Stimulated activated CD4-positive, alpha-beta T cell treated with anti-CD3 and anti-CD28 coated beads, Interleukin-1b, Interleukin-23, amount 100 ng/mL, for 4 hours (primary cell): ENCODE measurements around the gene SCRG1.

Experiments used
- DNase-seq, 2 donors: peaks; one replicate each; pipeline ENCODE4 v3.0.0-alpha.2; 2020; ENCODE audit warnings: low read depth in 2 of 2

Gene SCRG1

DNA sequence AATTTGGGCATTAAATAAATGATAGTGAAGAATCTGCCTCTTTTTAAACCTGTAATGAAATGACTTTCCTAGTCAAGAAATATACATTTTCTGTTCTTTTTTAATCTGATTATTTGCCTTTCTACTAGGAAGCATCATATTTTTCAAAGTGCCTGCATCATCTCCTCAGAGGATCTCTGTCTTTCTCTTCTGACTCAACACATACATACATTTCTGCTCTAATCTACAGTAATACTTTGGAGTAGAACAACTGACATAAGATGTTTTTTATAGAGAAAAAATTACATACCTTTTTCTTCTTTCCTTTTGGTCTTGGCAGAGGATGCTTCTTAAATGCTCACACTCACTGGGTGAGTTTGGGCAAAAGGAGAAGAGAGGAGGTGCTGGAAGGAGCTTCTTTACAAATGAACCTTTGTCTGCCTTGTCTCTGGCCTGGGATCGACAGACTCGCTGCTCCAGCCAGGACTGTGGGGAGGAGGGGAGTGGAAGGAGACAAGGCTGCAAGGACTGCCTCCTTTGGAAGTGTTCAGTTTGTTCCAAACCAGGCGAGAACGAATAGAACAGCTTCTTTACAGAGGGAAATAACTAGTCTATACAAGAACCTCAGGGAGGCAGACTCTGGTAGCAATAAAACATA, at the start of gene SCRG1:
Gene SCRG1 (minus strand): TSS at position 338 of the 637 bp plus-strand sequence. CDS start 7,702 bp downstream, outside the sequence.
- DNase-seq: no peak

DNA sequence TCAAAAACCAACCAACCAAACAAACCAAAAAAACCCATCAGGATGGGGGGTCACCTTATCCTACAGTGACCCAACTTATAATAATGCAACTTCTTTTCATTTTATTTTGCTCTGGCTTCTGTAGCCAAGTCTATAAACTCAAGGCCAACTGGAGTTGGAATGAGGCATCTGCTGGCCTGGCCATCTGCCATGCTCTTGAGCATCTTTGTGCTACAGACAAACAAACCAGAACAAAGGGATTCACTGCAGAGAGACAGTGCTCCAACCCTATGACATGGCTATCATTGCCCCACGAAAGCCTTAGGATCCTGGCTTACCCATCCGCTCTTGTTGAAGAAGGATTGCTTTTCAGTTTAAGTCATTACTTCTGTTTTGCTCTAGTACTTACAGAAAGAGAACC, 49.2 kb upstream of the SCRG1 start:
- no peak for DNase-seq

DNA sequence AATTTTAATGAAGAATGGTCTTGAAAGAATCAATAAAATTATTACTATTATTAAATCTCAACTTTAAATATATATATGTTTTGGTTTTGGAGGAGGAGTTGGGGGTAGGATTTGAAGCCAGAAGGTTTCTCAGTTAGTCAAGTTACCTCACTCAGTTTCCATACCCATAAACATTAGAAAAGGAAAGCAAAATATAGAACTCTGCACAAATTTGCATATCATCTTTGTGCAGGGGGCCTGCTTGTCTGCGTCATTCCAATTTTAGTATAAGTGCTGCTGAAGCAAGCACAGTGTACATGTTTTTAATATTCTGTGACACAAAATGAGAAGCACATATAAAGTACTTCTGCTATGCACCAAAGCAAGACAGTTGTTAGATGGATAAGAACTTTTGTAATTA, 47.5 kb upstream of the SCRG1 start:
- DNase-seq: no peak

DNA sequence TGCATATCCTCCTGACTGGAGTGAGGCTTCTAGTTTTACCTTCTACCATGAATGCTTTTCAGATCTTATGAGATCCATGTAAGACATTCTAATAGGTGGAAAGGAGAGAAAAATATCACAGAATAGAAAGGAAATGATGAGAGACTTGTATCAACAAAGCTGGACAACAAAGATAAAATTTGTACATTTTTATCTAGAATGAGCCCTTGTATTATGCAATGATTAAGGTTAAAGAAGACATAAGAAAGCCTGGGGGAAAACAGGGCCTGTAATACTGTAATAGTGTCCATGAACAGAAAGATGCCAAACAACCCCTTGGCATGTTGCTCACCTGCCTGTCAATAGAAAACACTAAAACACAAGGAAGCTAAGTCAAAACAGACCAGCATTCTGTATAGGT, 44.2 kb upstream of the SCRG1 start:
- no peak for DNase-seq

DNA sequence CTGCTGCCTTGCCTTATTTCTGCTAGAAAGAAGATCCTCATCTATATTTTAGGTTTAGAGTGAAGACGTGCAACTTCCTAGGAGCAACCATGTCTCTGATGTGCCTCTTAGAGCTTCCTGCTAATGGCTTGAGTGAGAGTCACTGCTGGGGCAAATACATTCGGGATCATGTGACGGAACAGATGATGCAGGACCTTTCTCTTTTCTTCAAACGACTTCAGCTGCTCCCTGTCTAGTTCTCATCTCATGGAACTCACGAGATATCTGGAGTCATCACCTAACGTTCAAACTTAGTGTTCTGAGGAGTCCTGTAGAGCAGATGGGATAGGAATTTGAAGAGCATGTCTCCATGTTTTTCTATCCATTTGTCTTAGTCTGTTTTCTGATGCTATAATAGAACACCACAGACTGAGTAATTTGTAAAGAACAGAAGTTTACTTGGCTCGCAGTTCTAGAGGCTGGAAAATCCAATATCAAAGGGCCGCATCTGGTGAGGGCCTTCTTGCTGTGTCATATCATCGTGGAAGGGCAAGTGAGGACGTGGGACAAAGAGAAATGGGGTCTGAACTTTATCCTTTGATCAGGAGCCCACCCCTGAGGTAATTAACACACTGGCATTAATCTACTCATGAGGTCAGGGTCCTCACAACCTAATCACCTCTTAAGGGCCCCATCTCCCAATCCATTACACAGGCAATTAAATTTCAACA, 43.5 kb upstream of the SCRG1 start:
- DNase-seq: no peak

DNA sequence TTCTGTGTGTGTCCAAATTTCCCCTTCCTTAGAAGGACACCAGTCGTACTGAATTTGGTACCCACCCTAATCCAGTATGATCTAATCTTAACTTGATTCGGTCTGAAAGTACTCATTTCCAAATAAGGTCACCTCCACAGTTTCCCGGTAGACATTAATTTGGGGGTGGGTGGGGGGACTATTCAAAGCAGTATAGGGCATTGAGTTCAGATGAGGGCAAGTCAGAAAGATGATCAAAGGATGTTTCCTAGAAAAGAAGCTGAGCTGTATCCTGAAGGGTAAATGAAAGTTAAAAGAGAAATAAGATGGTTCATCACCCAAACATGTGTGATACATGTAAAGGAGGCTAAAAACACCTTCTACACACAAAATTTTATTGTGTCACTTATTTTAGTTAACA, 42.0 kb upstream of the SCRG1 start:
- no peak for DNase-seq

DNA sequence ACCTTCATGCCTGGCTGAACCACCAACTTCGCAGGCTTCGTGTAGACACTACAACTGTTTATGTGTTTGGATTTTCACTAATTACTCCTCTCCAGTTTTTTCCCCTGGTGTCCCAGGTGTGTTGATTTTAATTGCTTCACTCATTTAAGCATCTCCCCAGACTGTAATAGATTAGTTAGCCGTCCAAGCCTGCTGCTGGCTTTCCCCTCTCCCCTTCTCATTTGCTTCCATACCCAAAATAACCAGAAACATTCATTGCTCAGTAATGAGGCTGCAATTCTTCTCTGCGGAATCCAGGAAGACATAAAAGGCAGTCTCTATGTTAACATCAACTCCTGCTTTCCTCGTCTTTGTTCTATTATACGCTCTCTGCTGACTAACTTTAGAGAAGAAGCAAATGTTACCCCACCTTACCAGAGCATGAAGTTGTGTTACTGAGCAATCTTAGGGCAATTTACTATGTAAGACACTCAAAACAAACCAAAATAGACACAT, 37.9 kb upstream of the SCRG1 start:
- no peak for DNase-seq

DNA sequence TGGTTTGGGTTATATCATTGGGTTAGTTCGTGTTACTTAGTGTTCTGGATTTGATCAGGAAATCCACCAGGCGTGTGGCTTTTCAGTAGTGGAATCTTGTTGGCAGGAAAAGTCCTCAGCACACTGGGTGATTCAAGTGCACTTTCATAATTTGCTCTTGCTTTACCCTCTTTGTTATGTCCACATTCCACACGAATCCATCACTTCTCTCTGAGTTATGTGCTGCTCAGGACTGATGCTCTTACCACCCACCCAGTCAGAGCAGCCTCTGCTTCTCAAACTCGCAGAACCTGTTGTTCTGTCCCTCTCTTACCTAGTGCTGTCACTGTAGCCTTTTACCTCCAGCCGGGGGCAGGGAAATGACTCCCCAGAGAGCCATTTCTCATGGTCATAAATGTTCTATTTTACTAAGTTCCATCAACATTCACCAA, 37.2 kb upstream of the SCRG1 start:
- no peak for DNase-seq

DNA sequence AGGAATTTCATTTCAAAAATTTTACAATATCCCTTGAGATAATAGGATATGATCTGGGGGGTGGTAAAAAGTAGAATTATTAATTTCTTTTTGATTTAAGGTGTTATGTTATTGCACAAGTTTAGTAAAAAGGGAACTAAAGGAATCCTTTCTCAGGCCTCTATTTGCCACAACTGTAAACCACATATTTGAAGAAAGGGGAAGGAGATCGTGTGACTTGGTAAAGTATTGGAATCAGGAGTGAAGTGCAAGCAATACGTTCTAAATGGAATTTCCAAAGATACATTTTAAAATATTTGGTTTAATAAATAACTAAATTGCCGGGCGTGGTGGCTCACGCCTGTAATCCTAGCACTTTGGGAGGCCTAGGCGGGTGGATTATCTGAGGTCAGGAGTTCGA, 35.3 kb upstream of the SCRG1 start:
- DNase-seq: no peak

DNA sequence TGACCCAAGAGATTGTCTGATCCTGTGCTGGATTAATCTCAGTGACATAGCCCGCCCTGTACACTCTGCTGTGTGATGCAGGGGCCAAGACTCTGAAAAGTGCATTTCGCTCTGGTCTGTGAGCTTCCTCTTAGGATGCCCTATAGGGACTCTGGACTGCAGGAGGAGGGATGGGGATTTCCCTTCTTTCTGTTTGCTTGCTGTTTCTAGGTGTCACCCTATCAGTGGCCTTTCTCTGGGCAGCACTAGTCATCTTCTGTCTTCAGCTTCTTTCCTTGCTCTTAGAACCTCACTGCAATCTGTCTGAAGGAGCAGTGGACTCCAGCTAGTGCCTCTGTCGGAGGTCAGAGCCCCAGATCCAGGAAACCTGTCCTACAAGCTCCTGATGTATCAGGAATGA, 34.5 kb upstream of the SCRG1 start:
- no peak for DNase-seq

DNA sequence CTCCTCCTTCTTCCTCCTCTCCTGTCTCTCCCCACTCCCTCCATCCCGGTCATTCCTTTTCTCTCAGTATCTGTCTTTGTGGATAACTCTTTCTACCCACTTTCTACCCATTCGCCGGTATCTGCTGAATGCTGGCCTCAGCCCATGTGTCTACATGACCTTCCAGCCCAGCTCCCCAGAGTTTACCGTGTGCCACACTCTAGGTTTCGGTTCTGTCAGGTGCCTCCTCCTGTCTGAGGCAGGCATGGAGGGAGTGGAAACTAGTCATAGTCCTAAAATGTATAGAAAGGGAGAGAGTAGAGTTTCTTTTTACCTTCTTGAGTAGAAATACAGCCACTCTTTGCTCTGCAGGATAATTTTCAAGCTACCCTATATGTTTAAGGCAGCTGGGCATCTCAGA, 33.5 kb upstream of the SCRG1 start:
- no peak for DNase-seq

DNA sequence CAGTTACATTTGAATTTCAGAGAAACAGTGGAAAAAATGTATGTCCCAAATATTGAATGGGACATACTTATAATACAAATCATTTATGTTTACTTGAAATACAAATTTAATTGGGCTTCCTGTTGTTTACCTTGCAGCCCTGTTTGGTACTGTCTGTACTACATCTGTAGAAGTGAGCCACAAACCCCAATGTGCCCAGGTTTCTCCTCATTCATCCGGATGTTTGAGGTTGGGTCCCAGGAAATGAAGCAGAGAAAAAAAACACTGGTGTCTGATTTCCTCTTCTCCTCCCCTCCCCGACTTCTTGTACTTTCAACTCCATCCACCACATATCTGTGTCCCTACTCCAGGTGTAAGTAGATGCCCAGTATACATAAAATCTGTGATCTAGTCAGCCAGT, 27.1 kb upstream of the SCRG1 start:
- DNase-seq: no peak

DNA sequence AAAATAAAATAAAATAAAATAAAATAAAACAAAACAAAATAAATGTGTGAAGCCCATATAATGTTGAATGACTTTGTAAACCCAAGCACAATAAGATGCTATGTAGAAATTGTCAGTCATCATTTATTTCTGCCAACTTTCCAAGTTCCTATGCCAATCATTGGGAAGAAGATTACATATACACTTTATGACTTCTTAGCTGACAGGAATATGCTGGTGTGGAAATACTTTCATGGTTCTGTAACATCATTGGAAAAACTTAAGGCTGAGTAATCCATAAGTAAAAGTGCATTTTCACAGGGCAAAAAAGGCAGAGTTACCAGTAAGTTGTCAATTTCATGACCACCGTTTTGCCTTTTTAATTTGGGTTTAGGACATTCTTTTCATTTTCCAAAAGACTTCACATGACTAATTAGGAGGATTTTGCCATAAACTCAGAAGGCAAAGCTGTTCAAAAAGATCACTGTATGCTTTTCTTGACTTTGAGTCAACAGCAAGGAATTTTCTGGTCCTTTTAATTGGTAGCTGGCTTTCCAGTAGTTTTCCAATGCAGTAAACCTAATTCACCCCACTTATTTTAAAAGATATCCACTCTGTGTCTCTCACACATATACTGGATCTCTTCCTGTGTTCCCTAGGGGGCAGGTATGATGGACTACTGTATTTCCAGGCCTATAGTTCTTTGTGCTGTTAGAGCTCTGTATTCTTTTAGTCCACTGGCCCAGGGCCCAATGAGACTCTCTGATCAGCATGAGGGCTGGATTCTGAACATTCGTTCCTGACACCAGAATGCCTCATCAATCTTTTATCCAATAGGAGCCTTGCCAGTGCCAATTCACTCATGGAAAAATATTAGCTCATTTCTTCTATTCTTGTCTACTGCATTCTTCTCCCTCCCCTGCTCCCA, 26.2 kb upstream of the SCRG1 start:
- no peak for DNase-seq

DNA sequence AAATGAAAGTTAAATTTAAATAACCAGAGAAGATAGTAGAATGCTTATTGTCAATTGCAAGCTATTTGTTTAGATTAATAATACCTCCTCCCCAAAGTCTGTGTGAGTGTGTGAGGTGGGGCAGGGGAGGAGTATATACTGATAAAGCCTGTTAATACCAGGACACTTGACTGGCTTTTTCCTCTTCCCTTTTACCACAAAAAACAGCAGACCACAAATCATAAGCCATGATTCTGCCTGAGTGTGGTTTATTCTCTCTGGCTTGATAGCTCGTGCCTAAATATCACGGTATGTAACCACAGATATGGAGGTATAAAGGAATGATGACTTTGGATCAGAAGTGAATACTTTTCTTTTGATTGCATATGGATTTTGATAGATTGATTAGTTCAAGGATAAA, 21.9 kb upstream of the SCRG1 start:
- DNase-seq: no peak

DNA sequence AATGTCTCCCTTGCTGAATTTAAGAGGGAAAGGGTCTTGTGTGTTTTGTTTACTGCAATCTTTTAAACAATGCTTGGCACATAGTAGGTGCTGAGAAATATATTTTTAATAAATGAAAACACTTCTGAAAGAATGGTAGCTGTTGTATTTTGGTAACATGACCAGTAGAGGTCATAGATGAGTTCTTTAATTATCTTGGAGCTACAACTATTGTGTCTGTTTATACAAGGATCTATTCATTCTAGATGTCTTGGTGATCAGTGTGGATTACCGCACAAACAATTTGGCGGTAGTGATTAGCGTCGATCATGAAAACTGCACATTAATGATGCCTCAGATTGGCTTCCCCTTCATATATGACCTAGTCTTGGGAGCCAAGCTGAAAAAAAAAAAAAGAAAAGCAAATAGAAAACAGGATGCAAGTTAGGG, 21.4 kb upstream of the SCRG1 start:
- DNase-seq: no peak

DNA sequence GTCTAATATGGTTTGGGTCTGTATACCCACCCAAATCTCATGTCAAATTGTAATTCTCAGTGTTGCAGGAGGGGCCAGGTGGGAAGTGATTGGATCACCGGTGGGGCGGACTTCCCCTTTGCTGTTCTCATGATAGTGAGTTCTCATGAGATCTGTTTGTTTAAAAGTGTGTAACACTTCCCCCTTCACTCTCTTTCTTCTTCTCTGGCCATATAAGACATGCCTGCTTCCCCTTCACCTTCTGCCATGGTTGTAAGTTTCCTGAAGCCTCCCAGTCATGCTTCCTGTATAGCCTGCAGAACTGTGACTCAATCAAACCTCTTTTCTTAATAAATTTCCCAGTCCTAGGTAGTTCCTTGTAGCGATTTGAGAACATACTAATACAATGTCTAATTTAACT, 19.7 kb upstream of the SCRG1 start:
- DNase-seq: no peak

DNA sequence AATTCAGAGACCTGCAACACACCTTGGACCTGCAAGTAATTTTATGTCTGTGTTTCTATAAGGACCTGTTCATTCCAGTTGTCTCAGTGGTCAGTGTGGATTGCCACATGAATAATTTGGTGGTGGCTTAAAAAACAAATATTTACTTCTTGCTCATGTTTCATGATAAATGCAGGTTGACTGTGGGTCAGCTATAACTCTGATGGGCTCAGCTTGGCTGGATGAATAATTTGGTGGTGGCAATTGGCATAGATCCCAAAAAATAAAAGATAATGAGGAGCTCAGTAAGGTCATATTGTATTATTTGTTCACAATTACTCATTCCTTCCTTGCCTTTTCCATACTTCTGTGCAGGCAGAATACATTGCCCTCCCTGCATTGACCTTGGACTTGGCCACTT, 18.9 kb upstream of the SCRG1 start:
- DNase-seq: no peak

DNA sequence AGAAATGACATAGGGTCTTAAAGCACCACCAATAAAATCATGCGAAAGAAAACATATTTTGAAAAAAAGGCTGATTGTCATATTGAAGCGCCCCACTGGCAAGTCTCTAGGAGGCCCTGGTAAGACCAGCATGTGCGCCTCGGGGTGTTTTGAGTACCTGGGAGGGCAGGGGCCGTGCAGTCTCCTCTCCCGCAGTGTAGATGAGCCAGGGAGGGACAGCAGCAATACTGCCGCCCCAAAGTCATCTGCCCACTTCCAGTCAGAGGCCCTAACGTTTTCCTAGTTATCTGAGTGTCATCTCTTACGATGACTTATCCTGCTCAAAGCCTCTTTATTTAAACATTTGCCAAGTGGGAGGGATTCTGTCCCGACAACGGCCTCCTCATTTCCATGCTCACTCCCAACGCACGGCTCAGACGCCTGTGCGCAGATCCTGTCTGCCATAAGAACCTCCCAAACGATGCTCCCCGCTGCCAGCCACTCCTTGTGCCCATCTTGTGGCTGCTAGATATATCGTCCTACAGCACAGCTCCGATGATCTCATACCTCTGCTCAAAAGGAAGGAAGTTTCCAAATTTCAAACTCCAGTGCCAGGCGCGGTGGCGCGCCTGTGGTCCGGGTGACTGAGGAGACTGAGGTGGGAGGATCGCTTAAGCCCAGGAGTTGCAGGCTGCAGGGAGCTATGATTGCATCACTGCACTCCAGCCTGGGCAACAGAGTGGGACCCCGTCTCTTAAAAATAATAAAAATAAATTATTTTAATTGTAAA, 17.2 kb upstream of the SCRG1 start:
- no peak for DNase-seq

DNA sequence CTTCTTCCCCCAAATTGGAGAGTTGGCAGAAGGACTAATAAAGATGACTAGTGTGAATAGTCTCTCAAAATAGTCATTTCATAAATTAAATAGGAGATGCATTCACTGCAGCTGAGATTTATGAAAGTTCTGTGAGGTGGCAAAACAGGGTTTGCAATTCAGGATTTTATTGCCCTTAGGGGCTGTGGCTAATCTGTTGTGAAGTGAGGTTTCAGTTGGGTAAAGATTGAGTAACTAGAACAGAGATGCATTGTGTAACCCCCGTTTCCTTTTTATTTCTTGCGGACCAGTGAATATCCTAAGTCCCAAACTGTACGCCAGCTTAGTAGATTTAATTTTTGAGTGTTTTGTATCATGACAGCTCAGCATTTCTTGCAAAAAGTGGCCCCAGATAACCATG, 16.2 kb upstream of the SCRG1 start:
- no peak for DNase-seq

DNA sequence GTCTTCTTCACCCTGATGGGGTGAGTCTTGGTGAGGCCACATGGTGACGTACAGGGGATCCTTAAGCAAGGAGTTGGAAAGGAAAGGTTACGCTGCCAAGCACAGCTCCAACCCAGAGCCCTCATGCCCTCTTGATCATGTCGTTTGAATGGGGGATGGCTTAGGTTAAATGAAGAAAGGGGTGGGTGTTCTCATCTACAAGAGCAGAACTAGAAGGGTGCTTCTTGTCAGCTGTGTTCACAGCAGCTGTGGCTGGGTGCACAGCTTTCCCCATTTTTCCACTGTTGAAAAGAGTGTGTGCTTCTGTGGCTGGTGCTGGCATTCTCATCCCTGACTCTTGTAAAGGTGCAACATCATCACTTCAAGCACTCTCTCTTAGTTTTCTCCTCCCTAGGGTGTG, 15.5 kb upstream of the SCRG1 start:
- no peak for DNase-seq

DNA sequence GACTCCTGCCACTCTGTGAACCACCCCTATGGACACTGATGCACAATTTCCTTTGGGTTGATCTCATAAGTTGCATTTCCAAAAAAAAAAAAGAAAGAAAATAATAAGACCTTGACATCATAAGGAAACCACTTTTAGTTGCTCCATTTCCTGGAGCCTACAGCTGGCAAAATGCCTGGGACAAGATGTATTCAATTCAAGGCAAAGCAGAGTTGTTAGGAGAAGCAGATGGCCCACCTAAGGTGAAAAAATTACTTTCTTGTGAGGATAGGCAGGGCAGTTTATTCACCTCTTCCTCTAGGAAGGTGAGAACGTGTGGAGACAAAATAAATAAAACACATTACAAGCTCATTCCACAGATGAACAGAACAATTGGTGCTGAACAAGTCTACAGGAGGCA, 14.1 kb upstream of the SCRG1 start:
- no peak for DNase-seq
